Measurements from ENCODE around the gene EPB41L5. TPM values are rescaled to one million over a fixed set of nuclear protein-coding genes. Genes with fewer than 3 reads are reported as not detected.
"Not testable (repeated sequence)": the region's sequence is repeated elsewhere in the genome, so short reads cannot be mapped to it uniquely, and the experiment has no call there.

The EPB41L5 gene
- total RNA-seq, 2 experiments from 2014 or later, result 5.6 to 14.1 TPM

DNA sequence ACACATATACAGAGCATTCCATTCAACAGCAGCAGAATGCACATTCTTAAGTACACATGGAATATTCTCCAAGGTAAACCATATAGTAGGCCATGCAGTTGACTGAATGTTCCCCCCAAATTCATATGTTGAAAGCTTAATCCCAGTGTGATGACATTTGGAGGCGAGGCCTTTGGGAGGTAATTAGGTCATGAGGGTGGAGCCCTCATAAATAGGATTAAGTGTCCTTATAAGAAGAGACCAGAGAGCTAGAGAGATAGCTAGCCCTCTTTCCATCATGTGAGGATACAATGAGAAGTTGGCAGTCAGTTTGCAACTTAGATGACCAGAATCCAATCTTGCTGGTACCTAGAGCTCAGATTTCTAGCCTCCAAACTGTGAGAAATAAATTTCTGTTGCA lies 182.7 kb downstream of the EPB41L5 start:
- CTCF ChIA-PET (ENCODE audit: unreplicated experiment), result interaction anchor here (0.6 kb wide), 1 partner anchor 11 kb away, joined by 3 read pairs; no protein-coding TSS in a partner anchor
- no peaks in the 10 kb centered on the region for H3K4me1 ChIP-seq (ENCODE audit: insufficient read depth, low read length, poor library complexity, severe bottlenecking)
- H3K4me2 ChIP-seq (ENCODE audit: low read length), result no peak overlapping the region
- H4K20me1 ChIP-seq (ENCODE audit: insufficient read depth, low read length), result no peaks in the 10 kb centered on the region
- no peak overlapping the region for H3K27ac ChIP-seq (ENCODE audit: low read depth, low read length, poor library complexity, severe bottlenecking)
- no TSS peak for BruUV-seq (replicated peaks)
- 0 out of 2 replicates have a peak, but pooled peaks cover 16% of the 10 kb centered on the region for H3K9me3 ChIP-seq (ENCODE audit: low read length)
- intact Hi-C loops (cut with micrococcal nuclease; ENCODE audit: unreplicated experiment), result no loop called here
- H2AFZ ChIP-seq (ENCODE audit: low read length), result no peak overlapping the region
- no peaks in the 10 kb centered on the region for H3K79me2 ChIP-seq (ENCODE audit: insufficient read depth, low read depth, low read length)
- POLR2A ChIA-PET, result interaction anchor here (0.6 to 2.8 kb wide), 4 partner anchors 19 to 64 kb away, joined by 3 to 9 read pairs (median 3); no protein-coding TSS in a partner anchor
- TF ChIP-seq EZH2phosphoT487 (IDR thresholded peaks at IDR 0.05; ENCODE audit: borderline replicate concordance, low read depth, low read length), result no peak
- TF ChIP-seq, protein P1, sequence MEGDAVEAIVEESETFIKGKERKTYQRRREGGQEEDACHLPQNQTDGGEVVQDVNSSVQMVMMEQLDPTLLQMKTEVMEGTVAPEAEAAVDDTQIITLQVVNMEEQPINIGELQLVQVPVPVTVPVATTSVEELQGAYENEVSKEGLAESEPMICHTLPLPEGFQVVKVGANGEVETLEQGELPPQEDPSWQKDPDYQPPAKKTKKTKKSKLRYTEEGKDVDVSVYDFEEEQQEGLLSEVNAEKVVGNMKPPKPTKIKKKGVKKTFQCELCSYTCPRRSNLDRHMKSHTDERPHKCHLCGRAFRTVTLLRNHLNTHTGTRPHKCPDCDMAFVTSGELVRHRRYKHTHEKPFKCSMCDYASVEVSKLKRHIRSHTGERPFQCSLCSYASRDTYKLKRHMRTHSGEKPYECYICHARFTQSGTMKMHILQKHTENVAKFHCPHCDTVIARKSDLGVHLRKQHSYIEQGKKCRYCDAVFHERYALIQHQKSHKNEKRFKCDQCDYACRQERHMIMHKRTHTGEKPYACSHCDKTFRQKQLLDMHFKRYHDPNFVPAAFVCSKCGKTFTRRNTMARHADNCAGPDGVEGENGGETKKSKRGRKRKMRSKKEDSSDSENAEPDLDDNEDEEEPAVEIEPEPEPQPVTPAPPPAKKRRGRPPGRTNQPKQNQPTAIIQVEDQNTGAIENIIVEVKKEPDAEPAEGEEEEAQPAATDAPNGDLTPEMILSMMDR (conservative IDR thresholded peaks at IDR 0.05; ENCODE audit: low read length), result no peak
- H3K4me3 ChIP-seq (ENCODE audit: low read depth, low read length, poor library complexity, severe bottlenecking), result no peak overlapping the region
- no peaks in the 10 kb centered on the region for H3K9me2 ChIP-seq (ENCODE audit: insufficient read depth, low read length)
- no peak for DNase-seq (ENCODE audit: low spot score)
- H3K36me3 ChIP-seq (ENCODE audit: insufficient read depth, low read length), result no peaks in the 10 kb centered on the region

DNA sequence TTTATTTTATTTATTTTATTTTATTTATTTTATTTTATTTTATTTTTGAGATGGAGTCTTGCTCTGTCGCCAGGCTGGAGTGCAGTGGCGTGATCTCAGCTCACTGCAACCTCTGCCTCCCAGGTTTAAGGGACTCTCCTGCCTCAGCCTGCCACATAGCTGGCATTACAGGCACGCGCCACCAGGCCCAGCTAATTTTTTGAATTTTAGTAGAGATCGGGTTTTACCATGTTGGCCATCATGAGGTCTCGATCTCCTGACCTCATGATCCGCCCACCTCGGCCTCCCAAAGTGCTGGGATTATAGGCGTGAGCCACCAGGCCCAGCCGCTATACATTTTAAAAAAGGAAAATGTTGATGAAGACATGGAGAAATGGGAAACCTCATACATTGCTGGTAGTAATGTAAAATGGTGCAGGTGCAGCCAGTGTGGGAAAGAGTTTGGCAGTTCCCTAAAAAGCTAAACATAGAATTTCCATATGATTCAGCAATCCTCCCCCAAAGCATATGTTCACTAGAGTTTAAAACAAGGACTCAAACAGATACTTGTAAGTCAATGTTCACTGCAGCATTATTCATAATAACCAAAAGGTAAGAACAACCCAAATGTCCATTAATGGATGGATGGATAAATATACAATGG lies 187.1 kb downstream of the EPB41L5 start:
- H2AFZ ChIP-seq (ENCODE audit: low read length); H3K36me3 ChIP-seq (ENCODE audit: insufficient read depth, low read length); H3K9me2 ChIP-seq (ENCODE audit: insufficient read depth, low read length); H3K4me3 ChIP-seq (ENCODE audit: low read depth, low read length, poor library complexity, severe bottlenecking); H3K9me3 ChIP-seq (ENCODE audit: low read length); H3K4me1 ChIP-seq (ENCODE audit: insufficient read depth, low read length, poor library complexity, severe bottlenecking); H3K79me2 ChIP-seq (ENCODE audit: insufficient read depth, low read depth, low read length); CTCF ChIA-PET (ENCODE audit: unreplicated experiment); H3K4me2 ChIP-seq (ENCODE audit: low read length); DNase-seq (ENCODE audit: low spot score); H4K20me1 ChIP-seq (ENCODE audit: insufficient read depth, low read length); BruUV-seq (replicated peaks); H3K27ac ChIP-seq (ENCODE audit: low read depth, low read length, poor library complexity, severe bottlenecking): not testable (repeated sequence)
- intact Hi-C loops (cut with micrococcal nuclease; ENCODE audit: unreplicated experiment), result loop anchor here (10.0 kb wide), 1 partner anchor 485 kb away; no protein-coding TSS in a partner anchor
- POLR2A ChIA-PET, result interaction anchor here (1.3 kb wide), 1 partner anchor 8 kb away, joined by 3 read pairs; no protein-coding TSS in a partner anchor

DNA sequence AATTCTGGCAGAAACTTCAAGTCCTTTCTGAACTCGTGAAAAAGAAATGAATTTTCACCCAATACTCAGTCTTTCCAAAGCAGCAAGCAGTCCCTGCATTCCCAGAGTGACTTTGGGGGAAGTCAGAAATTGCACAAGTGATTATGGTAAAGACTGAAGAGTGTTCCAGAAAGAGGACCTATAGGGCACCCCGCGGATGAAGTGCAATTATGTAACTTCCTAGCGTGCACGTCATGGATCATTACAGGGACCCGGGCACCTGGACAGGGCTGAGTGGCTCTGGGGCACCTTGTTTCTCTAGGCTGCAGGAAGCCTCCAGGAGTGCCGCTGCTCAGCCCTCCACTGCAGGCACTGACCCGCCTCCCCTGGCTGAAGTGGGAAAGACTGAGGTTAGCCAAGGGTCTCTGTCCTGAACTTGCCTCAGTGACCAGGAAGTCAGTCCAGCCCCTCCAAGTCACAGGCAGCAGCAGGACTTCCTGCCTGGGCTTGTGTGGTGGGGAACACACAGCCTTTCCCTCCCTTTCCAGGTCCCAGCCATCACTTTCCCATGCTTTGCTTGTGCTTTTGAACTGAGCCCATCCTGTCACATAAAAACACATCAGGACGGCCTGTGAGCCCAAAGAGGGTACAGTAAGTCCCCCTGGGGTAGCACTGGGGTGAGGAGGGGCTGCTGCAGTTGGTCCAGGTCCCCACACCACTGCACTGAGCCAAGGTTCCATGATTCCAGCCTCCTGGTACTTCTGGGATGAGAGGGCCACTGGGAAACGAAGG lies 190.6 kb downstream of the EPB41L5 start:
- H4K20me1 ChIP-seq (ENCODE audit: insufficient read depth, low read length), result no peaks in the 10 kb centered on the region
- intact Hi-C loops (cut with micrococcal nuclease; ENCODE audit: unreplicated experiment), result loop anchor here (10.0 kb wide), 1 partner anchor 481 kb away; no protein-coding TSS in a partner anchor
- BruUV-seq (replicated peaks), result no TSS peak
- no peaks in the 10 kb centered on the region for H3K9me2 ChIP-seq (ENCODE audit: insufficient read depth, low read length)
- DNase-seq (ENCODE audit: low spot score), result no peak
- H3K36me3 ChIP-seq (ENCODE audit: insufficient read depth, low read length), result no peaks in the 10 kb centered on the region
- no peak overlapping the region for H3K4me3 ChIP-seq (ENCODE audit: low read depth, low read length, poor library complexity, severe bottlenecking)
- ChIA-PET CTCF (ENCODE audit: unreplicated experiment) (no interaction called here), POLR2A (interaction anchor here (0.6 kb wide), 1 partner anchor 71 kb away, joined by 4 read pairs; no protein-coding TSS in a partner anchor)
- TF ChIP-seq EZH2phosphoT487 (IDR thresholded peaks at IDR 0.05; ENCODE audit: borderline replicate concordance, low read depth, low read length), result no peak
- TF ChIP-seq, protein P1 (conservative IDR thresholded peaks at IDR 0.05; ENCODE audit: low read length), result no peak
- no peak overlapping the region for H3K4me2 ChIP-seq (ENCODE audit: low read length)
- H3K27ac ChIP-seq (ENCODE audit: low read depth, low read length, poor library complexity, severe bottlenecking), result no peak overlapping the region
- H3K79me2 ChIP-seq (ENCODE audit: insufficient read depth, low read depth, low read length), result no peaks in the 10 kb centered on the region
- no peak overlapping the region for H2AFZ ChIP-seq (ENCODE audit: low read length)
- H3K9me3 ChIP-seq (ENCODE audit: low read length), result 0 out of 2 replicates have a peak, but pooled peaks cover 5% of the 10 kb centered on the region
- no peaks in the 10 kb centered on the region for H3K4me1 ChIP-seq (ENCODE audit: insufficient read depth, low read length, poor library complexity, severe bottlenecking)
